CD4-positive, alpha-beta T cell treated with Interferon gamma for 1 hour (primary cell): Measurements from ENCODE around the gene VPS9D1.

ENCODE experiments used
- DNase-seq: peaks from one replicate; pipeline ENCODE4 v3.0.0-alpha.2; 2020

The VPS9D1 gene

GRCh38 chr16:89732142-89732917, 11.6 kb upstream of the VPS9D1 start:
- DNase-seq = no peak

- DNase-seq = no peak
Measured at GRCh38 chr16:89730610-89731234, 10.0 kb upstream of the VPS9D1 start.

GRCh38 chr16:89729863-89730593, 9.3 kb upstream of the VPS9D1 start:
- no peak for DNase-seq

- no peak for DNase-seq
Measured at GRCh38 chr16:89729293-89729692, 8.6 kb upstream of the VPS9D1 start.

- no peak for DNase-seq
Measured at GRCh38 chr16:89727406-89728120, 6.9 kb upstream of the VPS9D1 start.

GRCh38 chr16:89723279-89724250, 2.9 kb upstream of the VPS9D1 start:
- DNase-seq = peak; percentile 84

GRCh38 chr16:89722392-89723278, 1.9 kb upstream of the VPS9D1 start:
- peak; percentile 84 for DNase-seq

- DNase-seq = peak; percentile 90
Measured at GRCh38 chr16:89721546-89722391, 1.1 kb upstream of the VPS9D1 start.

- DNase-seq = no peak
Measured at GRCh38 chr16:89720551-89720812, 216 bp downstream of the VPS9D1 start.

- no peak for DNase-seq
Measured at GRCh38 chr16:89717688-89718505, 2.8 kb downstream of the VPS9D1 start.

- no peak for DNase-seq
Measured at GRCh38 chr16:89716916-89717687, 3.6 kb downstream of the VPS9D1 start.

GRCh38 chr16:89716493-89716892, 4.2 kb downstream of the VPS9D1 start:
- DNase-seq = no peak

GRCh38 chr16:89712274-89712781, 8.4 kb downstream of the VPS9D1 start:
- no peak for DNase-seq

- peak; percentile 69 for DNase-seq
Measured at GRCh38 chr16:89711601-89712273, 9.0 kb downstream of the VPS9D1 start.

- DNase-seq = no peak
Measured at GRCh38 chr16:89710709-89711564, 9.8 kb downstream of the VPS9D1 start.

- DNase-seq = no peak
Measured at GRCh38 chr16:89709716-89710432, 10.8 kb downstream of the VPS9D1 start.
